ENCODE measurements around the gene MTNR1B. TPM values are rescaled to one million over a fixed set of nuclear protein-coding genes. Genes with fewer than 3 reads are reported as not detected.

The MTNR1B gene
- not detected for total RNA-seq

DNA sequence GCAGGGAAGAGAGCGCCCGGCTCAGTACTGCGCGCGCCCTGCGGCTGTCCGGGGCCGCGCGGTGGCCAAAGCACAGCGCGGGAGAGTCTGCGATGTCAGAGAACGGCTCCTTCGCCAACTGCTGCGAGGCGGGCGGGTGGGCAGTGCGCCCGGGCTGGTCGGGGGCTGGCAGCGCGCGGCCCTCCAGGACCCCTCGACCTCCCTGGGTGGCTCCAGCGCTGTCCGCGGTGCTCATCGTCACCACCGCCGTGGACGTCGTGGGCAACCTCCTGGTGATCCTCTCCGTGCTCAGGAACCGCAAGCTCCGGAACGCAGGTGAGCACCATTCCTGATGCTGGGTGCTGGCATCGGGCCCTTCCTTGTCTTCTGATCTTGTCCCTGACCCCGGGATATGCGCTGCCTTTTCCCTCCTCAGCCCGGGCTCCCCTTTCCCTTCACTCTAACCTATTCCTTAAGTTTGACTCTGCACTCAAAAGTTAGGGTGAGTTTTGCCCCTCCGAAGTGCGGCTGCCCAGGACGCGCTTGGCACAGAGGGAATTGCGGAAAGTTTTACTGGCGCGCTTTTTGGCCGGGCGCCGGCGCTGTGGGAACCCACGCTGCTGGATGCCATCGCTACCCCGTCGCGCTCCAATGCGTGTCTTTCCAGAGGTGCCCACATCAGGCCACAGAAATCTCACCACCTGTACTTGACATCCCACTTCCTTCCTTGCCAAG lies at the start of gene MTNR1B:
TSS of gene MTNR1B (plus strand) at position 18 of the 714 bp plus-strand sequence. CDS start at position 93, 75 bp downstream.
- Mint-ChIP-seq H3K9me3 (no peaks in the 10 kb centered on the region), H3K36me3 (no peaks in the 10 kb centered on the region), H3K4me3 (no peak within 1 kb of the TSS), H3K27me3 (peaks cover 8% of the 10 kb centered on the region), H3K27ac (no peak within 1 kb of the TSS), H3K4me1 (no peaks in the 10 kb centered on the region)
- no peak for DNase-seq

DNA sequence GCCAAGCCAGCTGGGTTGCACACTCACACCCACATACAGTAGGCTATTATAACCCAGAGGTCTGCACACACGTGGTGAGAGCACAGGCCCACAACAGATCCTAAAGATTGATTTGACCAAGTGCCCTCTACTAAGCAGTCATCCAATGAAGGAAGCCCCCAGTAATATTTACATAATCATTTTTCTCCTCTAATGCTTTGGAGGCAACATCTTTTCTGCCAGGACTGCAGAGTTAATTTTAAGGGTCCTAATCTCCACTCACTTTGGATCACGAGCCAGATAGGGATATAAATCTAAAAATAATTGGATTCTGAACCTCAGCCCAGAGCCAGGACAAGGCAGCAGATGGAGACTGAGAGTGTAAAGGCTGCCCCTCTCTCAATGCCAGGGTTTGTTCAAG lies 49.1 kb upstream of the MTNR1B start:
- no peaks in the 10 kb centered on the region for H3K36me3 Mint-ChIP-seq

DNA sequence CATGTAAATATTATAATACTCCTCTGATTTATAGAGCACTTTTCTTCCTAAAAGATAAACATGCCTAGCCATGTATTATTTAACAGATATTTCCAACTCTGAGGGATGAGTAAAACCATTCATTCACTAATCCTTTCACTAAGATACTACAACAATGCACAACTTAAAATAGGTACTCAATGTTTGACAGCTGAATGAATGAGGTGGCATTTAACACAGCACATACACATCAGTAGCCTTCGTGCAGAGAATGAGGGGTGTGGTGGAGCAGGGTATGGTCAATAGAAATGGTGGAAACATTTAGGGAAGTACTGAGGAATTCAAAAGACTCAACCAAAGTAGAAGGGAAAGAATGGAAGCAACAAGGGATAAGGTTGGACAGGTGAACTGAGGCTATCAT lies 46.7 kb upstream of the MTNR1B start:
- H3K4me1 Mint-ChIP-seq = no peaks in the 10 kb centered on the region
- H3K9me3 Mint-ChIP-seq = peaks cover 3% of the 10 kb centered on the region
- peaks cover 11% of the 10 kb centered on the region for H3K27me3 Mint-ChIP-seq
- H3K27ac Mint-ChIP-seq = no peak overlapping the region
- H3K4me3 Mint-ChIP-seq = no peak overlapping the region
- no peaks in the 10 kb centered on the region for H3K36me3 Mint-ChIP-seq
- DNase-seq = no peak

More for the DNA sequence above, 49.1 kb upstream of the MTNR1B start:
- Mint-ChIP-seq H3K27me3 (peaks cover 11% of the 10 kb centered on the region), H3K9me3 (no peaks in the 10 kb centered on the region), H3K27ac (no peak overlapping the region), H3K4me1 (no peaks in the 10 kb centered on the region), H3K4me3 (no peak overlapping the region)
- no peak for DNase-seq

DNA sequence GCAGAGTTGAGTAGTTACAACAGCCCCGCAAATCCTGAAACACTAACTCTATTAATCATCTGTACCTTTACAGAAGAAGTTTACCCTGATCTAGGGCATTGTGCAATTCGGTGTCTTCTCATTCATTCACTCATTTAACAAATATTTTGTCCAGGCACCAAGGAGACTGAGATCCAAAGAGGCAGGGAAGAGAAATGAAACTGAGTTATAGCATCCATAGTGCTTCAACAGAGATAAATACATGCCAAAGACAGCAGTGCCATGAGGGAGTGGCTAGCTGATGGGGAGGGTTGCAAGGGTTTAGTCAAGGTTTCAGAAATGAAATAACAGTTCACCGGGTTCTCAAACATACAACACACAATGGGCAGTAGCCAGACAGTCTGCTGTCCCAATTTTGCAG lies 40.2 kb upstream of the MTNR1B start:
- DNase-seq = no peak
- no peak overlapping the region for H3K4me3 Mint-ChIP-seq

DNA sequence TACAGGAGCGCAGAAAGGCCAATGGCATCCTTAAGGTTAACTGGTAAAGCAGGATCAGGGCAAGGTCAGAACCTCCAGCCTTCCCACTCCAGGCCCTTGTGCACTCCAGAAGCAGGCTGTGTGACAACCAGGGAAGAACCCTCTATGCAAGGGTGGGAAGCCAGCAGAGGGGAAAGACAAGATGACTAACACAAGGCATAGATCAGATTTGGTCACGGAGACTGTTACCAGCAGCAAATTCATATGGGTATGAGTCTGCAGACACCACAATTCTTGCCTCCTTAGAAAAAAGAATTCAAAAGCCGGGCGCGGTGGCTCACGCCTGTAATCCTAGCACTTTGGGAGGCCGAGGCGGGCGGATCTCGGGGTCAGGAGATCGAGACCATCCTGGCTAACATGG lies 39.8 kb upstream of the MTNR1B start:
- H3K9me3 Mint-ChIP-seq = peaks cover 3% of the 10 kb centered on the region
- peaks cover 6% of the 10 kb centered on the region for H3K27me3 Mint-ChIP-seq
- no peaks in the 10 kb centered on the region for H3K36me3 Mint-ChIP-seq
- no peak overlapping the region for H3K27ac Mint-ChIP-seq
- H3K4me3 Mint-ChIP-seq = no peak overlapping the region
- DNase-seq = no peak
- no peaks in the 10 kb centered on the region for H3K4me1 Mint-ChIP-seq

More for the DNA sequence above, 40.2 kb upstream of the MTNR1B start:
- no peaks in the 10 kb centered on the region for H3K4me1 Mint-ChIP-seq
- peaks cover 3% of the 10 kb centered on the region for H3K9me3 Mint-ChIP-seq
- H3K36me3 Mint-ChIP-seq = no peaks in the 10 kb centered on the region
- H3K27ac Mint-ChIP-seq = no peak overlapping the region
- peaks cover 4% of the 10 kb centered on the region for H3K27me3 Mint-ChIP-seq

DNA sequence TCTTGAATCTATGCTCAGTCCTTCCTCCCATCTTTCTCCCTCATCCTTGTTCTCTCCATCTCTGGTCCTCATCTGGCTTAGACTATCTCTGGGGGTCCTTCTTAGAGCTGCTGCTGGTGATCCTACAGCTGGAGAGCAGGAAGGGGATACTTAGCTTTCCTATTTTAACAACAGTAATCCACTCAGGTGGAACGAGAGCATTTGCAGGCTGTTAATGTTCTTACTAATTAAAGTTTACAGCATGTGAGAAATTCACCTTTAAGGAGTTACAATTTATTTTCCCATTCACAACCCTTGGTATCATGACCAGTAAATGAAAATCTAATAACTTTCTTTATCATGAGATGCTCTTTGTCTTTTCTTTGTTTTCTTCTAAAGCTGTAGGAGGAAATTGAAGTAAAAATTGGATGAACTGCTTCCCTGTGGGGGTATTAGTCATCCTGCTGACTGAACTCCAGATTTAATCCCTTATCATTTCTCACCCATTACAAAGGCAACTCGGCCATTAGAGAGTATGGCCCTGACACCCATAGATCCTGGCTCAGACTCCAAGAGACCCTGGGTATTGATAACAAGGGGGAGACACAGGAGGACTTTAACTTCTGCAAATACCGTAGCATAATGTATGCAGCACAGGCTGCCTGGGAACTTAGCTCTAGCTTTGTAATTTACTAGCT lies 37.6 kb upstream of the MTNR1B start:
- H3K36me3 Mint-ChIP-seq = no peaks in the 10 kb centered on the region
- no peaks in the 10 kb centered on the region for H3K9me3 Mint-ChIP-seq
- no peaks in the 10 kb centered on the region for H3K4me1 Mint-ChIP-seq
- H3K27me3 Mint-ChIP-seq = peaks cover 6% of the 10 kb centered on the region
- no peak for DNase-seq
- no peak overlapping the region for H3K4me3 Mint-ChIP-seq
- no peak overlapping the region for H3K27ac Mint-ChIP-seq

DNA sequence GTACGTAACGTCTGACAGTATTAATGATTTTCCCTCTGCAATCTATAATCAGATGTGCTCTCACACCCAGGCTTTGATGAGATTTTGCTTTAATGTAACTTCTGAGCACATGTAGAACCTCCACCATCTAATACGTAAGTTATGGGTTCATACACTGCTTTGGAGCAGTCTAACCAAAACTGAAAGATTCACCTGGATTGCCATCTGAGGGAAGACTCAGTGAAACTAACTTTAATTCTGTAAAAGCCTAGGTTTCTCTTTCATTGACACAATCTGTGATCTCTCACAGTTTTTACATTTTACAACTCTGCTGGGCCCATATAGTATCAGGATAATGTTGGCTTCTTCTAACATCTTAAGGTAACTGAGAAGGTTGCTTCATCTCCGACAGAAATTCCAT lies 30.1 kb upstream of the MTNR1B start:
- no peak for DNase-seq
- Mint-ChIP-seq H3K27me3 (peaks cover 19% of the 10 kb centered on the region), H3K4me3 (no peak overlapping the region), H3K27ac (no peak overlapping the region), H3K4me1 (peaks cover 6% of the 10 kb centered on the region), H3K9me3 (no peaks in the 10 kb centered on the region), H3K36me3 (no peaks in the 10 kb centered on the region)

DNA sequence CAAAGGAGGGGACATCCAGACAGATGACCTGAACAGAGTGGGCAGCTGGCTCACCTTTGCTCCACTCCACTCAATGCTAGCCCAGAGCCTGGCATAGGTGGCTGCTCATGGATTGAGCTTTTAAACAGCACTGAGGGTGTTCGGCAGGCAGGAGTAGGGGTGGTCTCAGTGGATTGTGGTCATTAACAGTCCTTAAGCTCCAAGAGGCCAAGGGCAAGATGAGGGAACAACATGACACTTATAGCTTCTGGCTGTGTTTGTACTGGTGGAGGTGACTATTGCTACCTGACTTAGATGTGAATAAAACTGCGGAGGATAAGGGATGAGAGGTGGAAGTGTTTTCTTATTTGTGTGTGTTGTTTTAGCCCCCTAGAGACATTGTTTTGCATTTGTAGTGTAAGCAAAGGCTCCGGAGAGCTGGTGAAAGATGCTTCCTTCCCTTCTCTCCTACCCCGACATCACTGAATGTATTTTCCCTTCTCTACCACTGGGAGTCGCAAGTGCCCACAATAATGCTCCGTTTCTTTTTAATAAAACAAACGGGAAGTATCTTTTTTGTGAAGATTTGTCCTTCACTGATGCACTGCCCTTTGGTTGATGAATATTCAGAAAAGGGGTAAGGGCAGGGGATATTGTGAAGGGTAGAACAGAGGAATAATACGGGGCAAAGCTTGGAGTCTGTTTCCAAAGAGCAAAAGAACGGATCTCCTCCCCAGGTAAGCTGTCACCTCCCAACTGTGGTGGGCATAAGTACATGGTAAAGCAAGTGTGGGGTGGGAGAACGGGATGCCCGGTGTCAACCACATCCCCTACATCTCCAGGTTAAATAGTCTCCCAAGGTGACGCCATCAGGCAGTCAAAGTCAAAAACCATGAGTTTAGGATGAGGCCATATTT lies 27.5 kb upstream of the MTNR1B start:
- Mint-ChIP-seq H3K36me3 (no peaks in the 10 kb centered on the region), H3K4me1 (peaks cover 6% of the 10 kb centered on the region), H3K9me3 (no peaks in the 10 kb centered on the region), H3K27ac (no peak overlapping the region), H3K4me3 (no peak overlapping the region), H3K27me3 (peaks cover 23% of the 10 kb centered on the region)
- DNase-seq = no peak

DNA sequence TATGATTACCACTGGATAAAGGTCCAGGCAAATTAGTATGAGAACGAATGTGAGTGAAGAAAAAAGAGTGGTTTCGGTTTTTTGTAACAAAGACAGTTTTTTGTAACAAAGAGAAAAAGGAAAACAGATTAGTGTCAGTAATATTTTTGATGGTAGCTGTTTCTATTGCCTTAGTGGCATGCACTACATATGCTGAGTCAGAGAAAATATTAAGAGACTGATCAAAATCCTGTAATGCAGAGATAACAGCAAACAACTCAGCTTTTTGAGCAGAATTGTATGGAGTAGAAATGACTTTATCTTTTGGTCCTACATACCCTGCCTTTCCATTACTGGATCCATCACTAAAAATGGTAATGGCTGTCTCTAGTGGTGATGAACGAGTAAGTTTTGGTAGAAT lies 22.7 kb upstream of the MTNR1B start:
- Mint-ChIP-seq H3K4me3 (no peak overlapping the region), H3K27me3 (peaks cover 26% of the 10 kb centered on the region), H3K9me3 (peaks cover 7% of the 10 kb centered on the region), H3K36me3 (no peaks in the 10 kb centered on the region), H3K4me1 (peaks cover 6% of the 10 kb centered on the region), H3K27ac (no peak overlapping the region)
- DNase-seq = no peak

DNA sequence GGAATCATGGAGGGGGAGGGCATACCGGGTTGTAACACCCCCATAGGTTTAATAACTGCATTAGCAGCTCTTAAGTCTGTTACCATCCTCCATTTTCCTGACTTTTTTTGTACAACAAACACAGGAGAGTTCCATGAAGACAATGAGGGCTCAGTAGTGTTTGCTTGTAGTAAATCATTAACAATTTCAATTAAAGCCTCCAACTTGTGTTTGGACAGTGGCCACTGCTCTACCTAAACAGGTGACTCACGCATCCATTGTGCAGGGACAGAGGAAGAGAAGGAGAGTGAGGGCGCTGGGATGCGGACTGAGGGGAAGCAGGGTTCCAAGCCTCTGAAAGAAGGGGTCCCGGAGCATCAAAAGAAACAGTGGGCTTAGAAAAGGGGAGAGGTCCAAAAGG lies 21.3 kb upstream of the MTNR1B start:
- H3K4me3 Mint-ChIP-seq = no peak overlapping the region
- peaks cover 16% of the 10 kb centered on the region for H3K27me3 Mint-ChIP-seq
- no peak for DNase-seq
- H3K9me3 Mint-ChIP-seq = peaks cover 7% of the 10 kb centered on the region
- H3K4me1 Mint-ChIP-seq = no peaks in the 10 kb centered on the region
- H3K27ac Mint-ChIP-seq = no peak overlapping the region
- H3K36me3 Mint-ChIP-seq = no peaks in the 10 kb centered on the region

DNA sequence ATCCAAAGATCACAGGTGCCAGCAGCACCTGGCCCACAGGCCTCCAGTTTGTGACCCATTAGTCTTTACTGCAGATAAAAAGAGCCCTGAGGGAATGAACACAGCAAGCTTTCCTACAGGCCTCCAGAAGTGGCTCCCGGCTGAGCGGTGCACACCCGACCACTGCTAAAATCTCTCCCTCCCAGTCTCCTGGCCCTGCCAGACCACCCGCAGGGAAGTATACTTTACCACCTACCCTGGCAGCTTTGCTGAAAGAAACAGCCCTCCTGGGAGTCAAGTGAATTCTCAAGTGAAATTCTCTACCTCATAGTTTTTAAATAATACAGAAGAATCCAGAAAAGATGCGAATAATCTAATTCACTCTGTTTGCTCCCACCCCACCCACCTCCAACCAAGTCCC lies 15.4 kb upstream of the MTNR1B start:
- DNase-seq = no peak
- Mint-ChIP-seq H3K4me3 (no peak overlapping the region), H3K4me1 (no peaks in the 10 kb centered on the region), H3K36me3 (no peaks in the 10 kb centered on the region), H3K27ac (no peak overlapping the region), H3K27me3 (peaks cover 5% of the 10 kb centered on the region), H3K9me3 (peaks cover 3% of the 10 kb centered on the region)

DNA sequence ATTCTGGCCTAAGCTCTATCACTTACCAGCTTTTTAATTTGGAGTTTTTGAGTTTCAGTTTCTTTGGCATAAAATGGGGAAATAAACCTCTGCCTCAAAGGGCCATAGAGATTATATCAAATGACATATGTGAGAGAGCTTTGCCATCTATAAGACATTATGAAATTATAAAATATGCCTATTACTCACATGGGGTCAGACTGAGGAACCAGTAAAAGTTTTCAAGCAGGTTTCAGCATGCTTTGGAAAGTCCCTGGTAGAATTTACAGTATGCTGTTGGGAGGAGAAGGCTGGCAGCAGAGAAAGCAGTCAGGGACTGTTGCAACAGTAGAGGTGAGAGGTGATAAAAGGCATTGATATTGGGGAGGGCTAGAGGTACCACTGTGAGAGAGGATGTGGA lies 13.6 kb upstream of the MTNR1B start:
- Mint-ChIP-seq H3K27ac (no peak overlapping the region), H3K36me3 (no peaks in the 10 kb centered on the region), H3K4me1 (no peaks in the 10 kb centered on the region), H3K4me3 (no peak overlapping the region), H3K27me3 (peaks cover 14% of the 10 kb centered on the region), H3K9me3 (no peaks in the 10 kb centered on the region)
- no peak for DNase-seq

DNA sequence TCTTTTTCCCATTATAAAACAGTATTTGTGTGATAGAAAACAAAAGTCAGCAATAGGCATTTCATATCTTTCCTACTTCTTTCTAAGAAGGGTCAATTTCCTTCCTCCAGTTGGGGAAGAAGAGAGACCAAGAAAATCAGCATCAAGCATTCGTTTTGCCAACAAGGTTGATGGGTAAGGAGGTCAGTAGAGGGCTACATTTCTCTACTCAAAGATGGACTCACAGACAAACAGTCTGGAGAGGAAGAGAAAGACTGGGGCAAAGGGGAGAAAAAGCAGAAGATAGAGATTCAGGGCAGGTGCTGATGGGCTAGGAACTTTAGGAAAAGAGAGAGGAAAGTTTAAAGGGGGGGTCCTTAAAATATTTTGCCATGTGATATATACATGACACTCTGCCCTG lies 8.6 kb upstream of the MTNR1B start:
- no peaks in the 10 kb centered on the region for H3K9me3 Mint-ChIP-seq
- H3K4me3 Mint-ChIP-seq = no peak overlapping the region
- no peaks in the 10 kb centered on the region for H3K4me1 Mint-ChIP-seq
- no peaks in the 10 kb centered on the region for H3K36me3 Mint-ChIP-seq
- H3K27ac Mint-ChIP-seq = no peak overlapping the region
- H3K27me3 Mint-ChIP-seq = peaks cover 9% of the 10 kb centered on the region
- DNase-seq = no peak

DNA sequence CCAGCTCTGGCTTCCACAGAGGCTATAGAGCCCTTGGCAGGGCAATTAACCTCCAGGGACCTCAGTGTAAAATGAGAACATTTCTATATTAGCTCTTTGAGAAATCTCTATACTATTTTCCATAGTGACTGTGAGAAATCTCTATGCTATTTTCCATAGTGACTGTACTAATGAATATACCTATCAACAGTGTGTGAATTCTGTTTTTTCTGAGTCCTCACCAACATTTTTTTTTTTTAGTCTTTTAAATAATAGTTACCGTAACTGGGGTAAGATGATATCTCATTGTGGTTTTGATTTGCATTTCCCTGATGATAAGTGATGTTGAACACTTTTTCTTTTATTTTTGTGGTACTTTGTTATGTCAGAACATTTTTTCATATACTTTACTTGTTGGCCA lies 7.0 kb upstream of the MTNR1B start:
- Mint-ChIP-seq H3K27ac (no peak overlapping the region), H3K4me3 (no peak overlapping the region), H3K4me1 (no peaks in the 10 kb centered on the region), H3K27me3 (peaks cover 9% of the 10 kb centered on the region), H3K36me3 (no peaks in the 10 kb centered on the region), H3K9me3 (no peaks in the 10 kb centered on the region)
- no peak for DNase-seq

DNA sequence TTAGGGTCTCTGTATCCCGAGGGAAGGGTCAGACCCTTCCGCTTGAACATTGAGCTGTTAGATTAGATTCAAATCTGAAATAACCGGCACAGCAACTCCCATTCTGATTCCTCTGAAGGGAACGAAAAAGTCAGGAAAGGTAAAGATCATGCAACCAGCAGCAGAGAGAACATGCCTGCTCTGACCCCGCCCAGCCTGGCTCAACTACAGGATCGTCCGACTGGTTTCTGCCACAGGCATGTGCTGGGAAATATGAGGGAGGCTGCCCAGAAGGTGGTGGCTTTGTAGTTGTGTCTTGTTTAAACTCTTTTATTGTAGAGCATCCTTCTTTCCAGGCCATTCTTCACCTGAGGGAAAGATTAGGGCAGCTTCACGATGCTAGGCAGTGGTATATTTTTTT lies 5.0 kb upstream of the MTNR1B start:
- Mint-ChIP-seq H3K4me3 (no peak overlapping the region), H3K9me3 (no peaks in the 10 kb centered on the region), H3K4me1 (no peaks in the 10 kb centered on the region), H3K27me3 (peaks cover 6% of the 10 kb centered on the region), H3K36me3 (no peaks in the 10 kb centered on the region), H3K27ac (no peak overlapping the region)
- DNase-seq = no peak

Measured in activated naive CD8-positive, alpha-beta T cell treated with anti-CD3 and anti-CD28 coated beads for 36 hours (primary cell).